Stimulated activated CD4-positive, alpha-beta T cell treated with anti-CD3 and anti-CD28 coated beads, Interleukin-15, amount 100 ng/mL, for 24 hours (primary cell): ENCODE measurements around the gene TRAF1.

ENCODE experiments used
- DNase-seq: peaks from one replicate; pipeline ENCODE4 v3.0.0-alpha.2; 2020

TRAF1 gene

DNA sequence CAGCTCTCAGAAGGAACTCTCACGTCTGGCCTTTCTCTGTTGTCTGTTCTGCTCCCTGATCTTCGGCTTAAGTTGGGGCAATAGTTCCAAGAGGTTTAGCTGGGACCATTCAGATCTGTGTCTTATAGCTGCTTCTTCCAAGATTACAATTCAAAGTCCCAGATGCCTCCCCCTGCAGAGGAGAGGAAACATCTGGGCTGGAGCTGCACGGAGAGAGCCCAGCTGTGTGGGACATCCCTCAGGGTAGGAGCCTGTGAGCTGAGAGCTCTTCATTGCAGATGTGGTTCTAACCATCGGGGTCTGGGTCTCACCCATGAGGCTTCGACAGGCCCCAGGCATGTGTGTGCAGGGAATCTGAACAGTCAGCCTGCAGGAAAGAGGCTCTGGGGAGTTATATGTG lies 40.6 kb downstream of the TRAF1 start:
- DNase-seq = no peak

GRCh38 chr9:120885457-120885856 lies 41.1 kb downstream of the TRAF1 start:
- no peak for DNase-seq

- DNase-seq = no peak
Measured at GRCh38 chr9:120883608-120883996, 43.0 kb downstream of the TRAF1 start.

GRCh38 chr9:120882935-120883607 lies 43.5 kb downstream of the TRAF1 start:
- DNase-seq = no peak

DNA sequence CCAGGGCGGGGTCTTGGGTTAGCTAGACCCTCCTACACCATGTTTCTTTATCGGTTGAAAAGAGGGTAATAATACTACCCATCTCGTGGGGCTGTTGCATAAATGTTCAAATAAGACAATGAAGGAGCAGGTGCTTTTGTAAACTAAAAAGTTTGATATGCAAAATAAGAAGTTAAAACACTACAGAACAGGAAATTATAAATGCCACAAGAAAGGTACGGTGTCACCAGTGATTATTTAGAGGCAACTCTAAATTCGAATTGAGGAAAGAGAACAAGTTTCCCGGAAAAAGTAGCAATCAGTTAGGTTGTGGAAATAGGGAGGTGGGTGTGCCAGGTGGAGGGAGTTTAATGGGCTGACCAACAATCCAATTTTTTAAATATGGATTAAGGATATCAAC lies 47.1 kb downstream of the TRAF1 start:
- DNase-seq = no peak

- DNase-seq = peak; percentile 57
Measured at GRCh38 chr9:120878188-120879130, 48.1 kb downstream of the TRAF1 start.

GRCh38 chr9:120877276-120878034 lies 49.1 kb downstream of the TRAF1 start:
- DNase-seq = peak; percentile 88

DNA sequence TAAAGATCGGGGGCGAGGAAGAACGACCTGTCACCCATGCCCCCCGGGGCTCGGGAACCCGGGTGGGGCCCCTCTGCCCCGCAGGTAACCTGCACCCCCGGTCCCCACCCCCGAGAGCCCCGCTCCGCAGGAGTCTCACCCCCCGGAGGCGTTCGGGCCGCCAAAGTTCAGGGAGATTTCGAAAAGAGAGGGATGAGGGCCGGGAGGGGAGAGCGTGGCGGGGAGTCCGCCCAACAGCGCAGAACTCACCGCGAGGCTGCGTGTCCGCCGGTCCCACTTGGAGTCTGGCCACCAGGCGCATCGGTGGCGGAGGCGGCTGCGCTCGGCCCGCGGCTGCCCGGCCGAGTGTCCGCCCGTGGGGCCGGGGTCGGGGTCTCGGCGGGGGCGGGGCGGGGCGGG lies 49.8 kb downstream of the TRAF1 start, which contains the start of gene PHF19:
Gene PHF19 (minus strand): TSS at position 347 of the 399 bp plus-strand sequence. CDS start 2,447 bp downstream, outside the sequence.
- DNase-seq = peak; percentile 67

DNA sequence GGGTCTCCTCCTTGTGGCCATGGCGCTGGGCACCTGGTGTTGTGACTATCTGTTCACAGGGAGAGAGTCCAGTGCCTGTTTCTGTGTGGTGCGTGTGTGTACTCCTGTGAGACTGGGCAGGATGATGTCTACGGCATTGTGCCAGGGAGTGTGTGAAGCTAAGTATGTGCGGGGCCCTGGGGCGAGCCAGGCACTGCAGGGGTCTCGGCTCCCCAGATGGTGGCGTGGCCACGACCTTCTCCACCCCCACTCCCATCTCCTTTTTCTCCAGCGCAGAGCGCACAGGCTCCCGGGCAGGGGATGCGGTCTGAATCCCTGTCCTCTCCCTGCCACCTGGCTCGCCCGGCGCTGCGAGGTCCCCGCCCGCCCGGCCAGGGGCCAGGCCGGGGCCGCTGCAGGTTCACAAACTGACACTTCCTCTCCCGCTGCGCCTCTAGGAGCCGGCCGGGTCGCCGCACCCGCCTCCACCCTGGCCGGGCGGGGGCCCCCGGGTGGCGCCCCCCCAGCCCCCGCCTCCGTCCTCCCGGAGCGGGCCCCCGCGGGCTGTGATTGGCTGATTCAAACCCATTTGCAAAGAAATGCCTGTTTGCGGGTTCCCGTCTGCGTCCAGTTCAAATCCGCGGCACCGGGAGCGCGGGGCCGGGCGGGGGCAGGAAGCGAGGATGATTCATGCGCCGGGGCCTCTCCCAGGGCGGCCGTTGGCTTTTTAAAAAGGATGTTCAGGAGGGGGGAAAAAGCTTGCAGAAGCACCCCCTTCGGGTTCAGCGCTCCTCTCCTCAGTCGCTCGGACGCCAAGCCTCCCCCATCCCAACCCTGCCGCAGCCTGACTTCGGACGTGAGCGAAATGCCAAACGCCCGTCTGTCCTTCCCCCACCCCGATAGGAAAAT lies 50.4 kb downstream of the TRAF1 start:
- peak; percentile 95 for DNase-seq

DNA sequence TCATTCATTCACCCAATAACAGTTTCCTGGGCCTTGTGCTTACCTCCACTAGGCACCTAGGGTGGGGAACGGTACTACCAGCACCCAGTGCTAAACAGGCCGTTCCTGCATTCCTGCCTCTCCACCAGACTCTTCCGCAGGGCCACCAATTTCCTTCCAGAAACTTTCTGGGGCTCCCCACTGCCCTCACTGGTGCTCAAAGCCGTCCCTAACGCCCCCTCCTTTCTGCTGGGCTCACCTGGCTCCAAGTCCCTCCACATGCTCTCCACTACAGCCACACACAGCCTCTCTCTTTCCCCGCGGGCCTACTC lies 51.0 kb downstream of the TRAF1 start:
- no peak for DNase-seq

- DNase-seq = no peak
Measured at GRCh38 chr9:120875195-120875565, 51.4 kb downstream of the TRAF1 start.

DNA sequence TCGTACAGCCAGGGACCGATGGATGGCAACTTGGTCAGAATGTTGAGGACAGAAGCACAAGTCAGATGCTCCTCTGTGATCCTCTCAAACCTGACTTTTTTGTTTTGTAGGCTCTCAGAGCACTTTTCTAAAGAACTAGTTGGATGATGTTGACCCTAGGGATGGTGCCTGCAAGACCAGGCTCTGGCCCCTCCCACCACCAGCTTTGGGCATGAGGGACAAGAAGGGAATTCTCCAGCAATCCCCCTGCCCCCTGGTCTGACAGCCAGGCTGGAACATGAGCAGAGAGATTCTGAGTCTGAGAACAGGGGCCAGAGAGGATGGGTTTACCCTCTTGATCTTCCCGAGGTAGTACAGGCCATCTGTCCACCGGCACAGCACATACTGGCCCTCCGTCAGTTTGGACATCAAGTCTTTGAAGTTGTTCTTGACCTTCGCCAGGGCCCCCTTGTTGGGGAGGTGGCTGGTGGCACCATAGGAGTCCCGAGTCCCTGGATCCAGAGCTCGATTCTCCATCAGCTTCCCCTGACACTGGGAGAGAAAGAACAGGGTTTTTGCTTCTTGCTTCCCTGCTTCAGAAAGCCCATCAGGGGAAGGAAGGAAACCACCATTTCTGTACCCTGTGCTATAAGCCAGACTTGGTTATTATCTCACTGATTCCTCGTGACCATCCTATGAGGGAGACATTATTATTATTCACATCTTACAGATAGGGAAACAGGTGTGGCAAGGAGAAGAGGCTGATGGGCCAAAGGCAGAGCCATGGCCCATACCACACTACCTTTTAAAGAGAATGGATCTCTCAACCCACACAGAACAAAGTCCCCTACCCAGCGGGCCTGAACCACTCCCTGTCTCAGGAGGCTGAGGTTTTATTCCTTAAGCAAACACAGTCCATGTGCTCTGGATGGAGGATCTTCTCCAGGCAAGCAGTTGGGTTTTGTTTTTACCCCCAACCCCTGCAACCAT lies 52.1 kb downstream of the TRAF1 start:
- no peak for DNase-seq

GRCh38 chr9:120873512-120873911 lies 53.1 kb downstream of the TRAF1 start:
- no peak for DNase-seq

GRCh38 chr9:120872791-120873502 lies 53.6 kb downstream of the TRAF1 start:
- no peak for DNase-seq

- no peak for DNase-seq
Measured at GRCh38 chr9:120870206-120870605, 56.4 kb downstream of the TRAF1 start.

DNA sequence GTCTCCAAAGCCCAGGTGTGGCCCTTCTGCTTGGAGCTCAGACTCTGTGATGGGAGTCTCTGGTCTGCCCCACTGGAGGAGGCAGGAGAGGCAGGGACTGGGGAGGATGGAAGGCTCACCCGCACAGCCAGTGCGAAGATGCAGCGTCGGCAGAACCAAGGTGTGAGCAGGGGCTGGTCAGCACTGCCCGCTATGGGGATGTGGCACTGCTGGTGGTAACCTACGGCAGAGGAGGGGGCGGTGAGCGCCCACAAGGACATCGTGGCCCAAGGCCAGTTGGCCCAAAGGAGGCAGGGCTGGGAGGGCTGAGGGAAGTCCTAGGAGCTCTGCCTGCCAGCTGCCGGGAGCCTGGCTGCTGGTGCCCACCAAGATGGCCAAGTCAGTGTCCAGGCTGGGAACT lies 56.9 kb downstream of the TRAF1 start:
- no peak for DNase-seq

- DNase-seq = no peak
Measured at GRCh38 chr9:120869360-120869687, 57.3 kb downstream of the TRAF1 start.

DNA sequence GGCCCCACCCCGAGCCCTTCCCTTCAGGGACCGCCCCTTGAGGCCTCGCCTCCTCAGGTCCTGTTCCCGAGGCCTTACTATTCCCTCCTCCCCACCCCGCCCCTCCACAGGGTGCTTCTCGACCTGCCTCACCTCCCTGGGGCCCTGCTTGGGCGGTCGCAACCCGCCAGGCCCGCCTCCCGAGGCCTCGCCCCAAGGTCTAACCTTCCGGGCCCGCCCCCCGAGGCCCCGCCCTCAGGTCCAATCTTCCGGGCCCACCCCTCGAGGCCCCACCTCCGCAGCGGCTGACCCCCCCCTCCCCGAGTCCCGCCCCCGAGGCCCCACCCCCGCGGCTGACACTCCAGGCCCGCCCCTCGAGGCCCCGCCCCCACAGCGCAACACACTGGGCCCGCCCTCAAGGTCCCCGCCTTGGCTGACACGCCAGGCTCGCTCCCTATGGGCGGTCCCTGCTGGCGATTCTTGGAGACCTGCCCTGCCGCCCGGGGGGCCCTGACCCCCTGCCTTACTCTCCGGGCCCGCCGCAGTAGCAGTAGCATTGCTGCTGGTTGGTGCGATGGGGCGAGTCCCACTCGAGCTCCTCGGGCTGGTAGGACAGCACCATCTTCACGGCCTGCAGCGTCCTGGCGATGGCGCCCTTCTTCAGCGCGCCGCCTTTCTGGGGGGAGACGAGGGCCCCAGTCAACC lies 57.8 kb downstream of the TRAF1 start:
- DNase-seq = peak; percentile 98

GRCh38 chr9:120868339-120868675 lies 58.3 kb downstream of the TRAF1 start:
- no peak for DNase-seq

DNA sequence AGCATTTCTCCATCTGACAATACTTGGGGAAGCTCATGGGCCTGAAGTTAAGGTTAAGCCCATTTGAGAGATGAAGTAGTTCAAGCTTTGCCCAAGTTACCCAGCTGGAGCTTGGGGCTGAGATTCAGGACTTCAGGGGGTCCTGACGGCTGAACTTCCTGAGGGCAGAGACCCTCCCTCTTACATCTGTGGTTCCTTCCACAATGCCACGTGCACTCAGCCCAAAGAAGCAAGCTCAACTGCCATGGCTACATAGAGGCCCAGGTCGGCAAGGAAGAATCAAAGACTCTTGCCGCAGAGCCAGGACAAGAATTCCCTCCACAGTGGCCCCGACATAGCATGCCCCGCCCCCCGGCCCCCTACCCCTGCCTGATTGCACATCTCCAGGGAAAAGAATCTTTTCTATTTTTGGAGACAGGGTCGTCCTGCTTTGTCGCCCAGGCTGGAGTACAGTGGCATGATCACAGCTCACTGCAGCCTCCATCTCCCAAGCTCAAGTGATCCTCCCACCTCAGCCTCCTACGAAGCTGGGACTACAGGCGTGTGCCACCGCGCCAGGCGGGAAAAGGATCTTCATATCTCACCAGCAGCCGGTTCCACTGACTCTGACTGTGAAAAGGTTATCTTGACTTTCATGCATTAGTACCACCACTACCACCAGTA lies 58.8 kb downstream of the TRAF1 start:
- no peak for DNase-seq
